BLaER1 (cell line): ENCODE measurements around the gene VPS13D.
"Not testable (repeated sequence)": the region's sequence is repeated elsewhere in the genome, so short reads cannot be mapped to it uniquely, and the experiment has no call there.

Source experiments
- H3K27ac ChIP-seq: shearing (Covaris generic); formaldehyde crosslinking; 2 replicates; pipeline ENCODE4 v1.8.1; 2022
- H3K27me3 ChIP-seq: shearing (Covaris generic); formaldehyde crosslinking; 2 replicates; pipeline ENCODE4 v1.8.1; 2022
- H3K36me3 ChIP-seq: shearing (Covaris generic); formaldehyde crosslinking; 2 replicates; pipeline ENCODE4 v1.8.1; 2022
- H3K4me1 ChIP-seq: shearing (Covaris generic); formaldehyde crosslinking; 2 replicates; pipeline ENCODE4 v1.8.1; 2022
- H3K4me2 ChIP-seq: shearing (Covaris generic); formaldehyde crosslinking; 2 replicates; pipeline ENCODE4 v1.8.1; 2022
- H3K4me3 ChIP-seq: shearing (Covaris generic); formaldehyde crosslinking; 2 replicates; pipeline ENCODE4 v1.8.1; 2022
- H3K9ac ChIP-seq: shearing (Covaris generic); formaldehyde crosslinking; 2 replicates; pipeline ENCODE4 v1.8.1; 2022
- H3K9me3 ChIP-seq: shearing (Covaris generic); formaldehyde crosslinking; 2 replicates; pipeline ENCODE4 v1.8.1; 2022
- H4K20me1 ChIP-seq: shearing (Covaris generic); formaldehyde crosslinking; 2 replicates; pipeline ENCODE4 v1.8.1; 2022
- Cebpa-rat ChIP-seq: shearing (Covaris generic); IDR thresholded peaks from 2 replicates; pipeline ENCODE4 v1.8.1; 2022

Gene VPS13D

GRCh38 chr1:12466816-12467215 is 237.0 kb downstream of the VPS13D start:
- H3K9ac ChIP-seq, result no peak overlapping the region
- TF ChIP-seq Cebpa-rat, result no peak

DNA sequence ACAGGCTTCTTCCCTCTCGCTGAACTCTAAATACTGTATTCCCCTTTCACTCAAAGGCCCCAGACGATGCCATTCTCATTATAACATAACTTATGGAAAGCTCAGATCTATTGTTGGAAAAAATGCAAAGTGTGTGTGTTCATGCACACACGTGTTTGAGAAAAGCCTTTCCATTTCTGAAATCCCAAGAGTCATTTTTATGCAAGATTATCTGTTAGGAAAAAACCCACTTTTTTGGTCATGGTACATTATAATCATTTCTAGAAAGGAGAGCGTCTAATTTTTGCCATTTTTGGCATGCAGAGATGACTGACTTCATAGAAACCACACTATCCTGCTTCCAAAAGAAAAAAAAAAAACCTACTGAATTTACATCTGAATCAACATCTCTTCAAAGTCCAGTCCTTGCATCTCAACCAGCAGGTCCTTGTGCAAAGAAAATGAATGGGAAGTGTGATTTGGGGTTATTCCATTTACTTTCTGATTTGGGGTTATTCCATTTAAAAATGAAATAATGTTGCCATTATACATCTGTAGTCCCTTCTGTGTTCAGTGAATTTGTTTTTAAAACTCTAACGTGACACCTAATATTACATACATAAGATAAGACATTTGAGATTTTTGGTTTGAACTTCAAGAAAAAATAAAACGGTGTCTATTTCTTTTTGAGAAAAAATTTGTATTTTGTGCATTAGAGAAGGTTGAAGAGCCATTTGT is 237.9 kb downstream of the VPS13D start:
- Histone ChIP-seq H3K4me3 (no peak overlapping the region), H4K20me1 (no peaks in the 10 kb centered on the region), H3K9me3 (no peaks in the 10 kb centered on the region; the same call in 1 of the 2 replicates), H3K27ac (no peak overlapping the region), H3K27me3 (no peaks in the 10 kb centered on the region), H3K4me2 (peak overlapping the region; percentile 30), H3K9ac (no peak overlapping the region), H3K4me1 (peaks cover 51% of the 10 kb centered on the region), H3K36me3 (peaks cover 47% of the 10 kb centered on the region)
- TF ChIP-seq Cebpa-rat, result no peak

More at GRCh38 chr1:12466816-12467215, 237.0 kb downstream of the VPS13D start:
- Histone ChIP-seq H3K9me3 (no peaks in the 10 kb centered on the region; the same call in 1 of the 2 replicates), H4K20me1 (no peaks in the 10 kb centered on the region), H3K4me3 (no peak overlapping the region), H3K4me1 (peaks cover 42% of the 10 kb centered on the region), H3K36me3 (peaks cover 56% of the 10 kb centered on the region), H3K27me3 (no peaks in the 10 kb centered on the region), H3K27ac (no peak overlapping the region), H3K4me2 (peak overlapping the region; percentile 30)

GRCh38 chr1:12468323-12468722 is 238.5 kb downstream of the VPS13D start:
- H3K36me3 ChIP-seq, result peaks cover 41% of the 10 kb centered on the region
- no peak overlapping the region for H3K9ac ChIP-seq
- no peaks in the 10 kb centered on the region; the same call in 1 of the 2 replicates for H3K9me3 ChIP-seq
- no peaks in the 10 kb centered on the region for H4K20me1 ChIP-seq
- no peak overlapping the region for H3K4me3 ChIP-seq
- H3K4me1 ChIP-seq, result peaks cover 57% of the 10 kb centered on the region
- H3K27ac ChIP-seq, result no peak overlapping the region
- no peak overlapping the region for H3K4me2 ChIP-seq
- H3K27me3 ChIP-seq, result no peaks in the 10 kb centered on the region
- TF ChIP-seq Cebpa-rat, result no peak

- Histone ChIP-seq H3K4me2 (no peak overlapping the region), H3K36me3 (peaks cover 35% of the 10 kb centered on the region), H4K20me1 (no peaks in the 10 kb centered on the region), H3K9ac (no peak overlapping the region), H3K9me3 (peaks cover 9% of the 10 kb centered on the region; the same call in 1 of the 2 replicates), H3K27me3 (no peaks in the 10 kb centered on the region), H3K4me1 (peaks cover 68% of the 10 kb centered on the region), H3K27ac (peak overlapping the region; percentile 82; the same call in 1 of the 2 replicates), H3K4me3 (no peak overlapping the region)
- TF ChIP-seq Cebpa-rat, result no peak
Observed at GRCh38 chr1:12469493-12469892, 239.7 kb downstream of the VPS13D start.

DNA sequence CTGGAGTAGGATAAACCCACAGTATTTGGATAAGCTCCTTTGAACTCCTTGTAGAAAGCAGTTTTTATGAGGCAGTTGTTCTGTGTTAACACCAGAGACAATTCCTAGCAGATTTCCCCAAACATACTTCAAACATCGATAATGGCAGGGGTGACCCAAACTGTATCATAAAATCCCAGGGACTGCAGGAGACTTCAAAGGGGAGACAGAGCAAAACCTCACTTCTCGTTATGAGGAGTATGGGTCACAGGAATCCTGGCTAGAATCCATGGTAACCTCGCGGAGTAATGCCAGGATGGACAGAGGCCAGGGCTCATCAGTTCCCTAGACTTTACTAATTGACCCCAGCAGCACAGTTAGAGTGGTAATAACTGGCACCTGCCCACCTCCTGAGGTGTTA is 240.2 kb downstream of the VPS13D start:
- Histone ChIP-seq H3K4me3 (no peak overlapping the region), H3K4me2 (no peak overlapping the region; the same call in 1 of the 2 replicates), H3K27me3 (no peaks in the 10 kb centered on the region), H3K27ac (peak overlapping the region; percentile 82; the same call in 1 of the 2 replicates), H4K20me1 (no peaks in the 10 kb centered on the region), H3K4me1 (peaks cover 73% of the 10 kb centered on the region), H3K36me3 (peaks cover 31% of the 10 kb centered on the region), H3K9ac (no peak overlapping the region), H3K9me3 (peaks cover 13% of the 10 kb centered on the region; the same call in 1 of the 2 replicates)
- TF ChIP-seq Cebpa-rat, result no peak

DNA sequence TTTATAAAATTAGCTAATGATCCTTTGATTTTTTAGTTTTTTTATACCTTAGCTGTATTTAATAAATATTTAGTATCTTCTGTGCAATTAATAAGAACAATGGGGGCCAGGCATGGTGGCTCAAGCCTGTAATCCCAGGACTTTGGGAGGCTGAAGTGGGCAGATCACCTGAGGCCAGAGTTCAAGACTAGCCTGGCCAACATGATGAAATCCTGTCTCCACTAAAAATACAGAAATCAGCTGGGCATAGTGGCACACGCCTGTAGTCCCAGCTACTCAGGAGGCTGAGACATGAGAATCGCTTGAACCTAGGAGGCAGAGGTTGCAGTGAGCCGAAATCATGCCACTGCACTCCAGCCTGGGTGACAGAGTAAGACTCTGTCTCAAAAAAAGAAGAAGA is 241.1 kb downstream of the VPS13D start:
- Histone ChIP-seq H3K27ac (peak overlapping the region; percentile 82), H3K4me2 (peak overlapping the region; percentile 96), H3K4me1 (peaks cover 83% of the 10 kb centered on the region), H3K36me3 (peaks cover 21% of the 10 kb centered on the region; the same call in 1 of the 2 replicates), H3K9me3 (peaks cover 13% of the 10 kb centered on the region; the same call in 1 of the 2 replicates)
- H3K9ac ChIP-seq, H3K27me3 ChIP-seq, H3K4me3 ChIP-seq, H4K20me1 ChIP-seq: not testable (repeated sequence)

DNA sequence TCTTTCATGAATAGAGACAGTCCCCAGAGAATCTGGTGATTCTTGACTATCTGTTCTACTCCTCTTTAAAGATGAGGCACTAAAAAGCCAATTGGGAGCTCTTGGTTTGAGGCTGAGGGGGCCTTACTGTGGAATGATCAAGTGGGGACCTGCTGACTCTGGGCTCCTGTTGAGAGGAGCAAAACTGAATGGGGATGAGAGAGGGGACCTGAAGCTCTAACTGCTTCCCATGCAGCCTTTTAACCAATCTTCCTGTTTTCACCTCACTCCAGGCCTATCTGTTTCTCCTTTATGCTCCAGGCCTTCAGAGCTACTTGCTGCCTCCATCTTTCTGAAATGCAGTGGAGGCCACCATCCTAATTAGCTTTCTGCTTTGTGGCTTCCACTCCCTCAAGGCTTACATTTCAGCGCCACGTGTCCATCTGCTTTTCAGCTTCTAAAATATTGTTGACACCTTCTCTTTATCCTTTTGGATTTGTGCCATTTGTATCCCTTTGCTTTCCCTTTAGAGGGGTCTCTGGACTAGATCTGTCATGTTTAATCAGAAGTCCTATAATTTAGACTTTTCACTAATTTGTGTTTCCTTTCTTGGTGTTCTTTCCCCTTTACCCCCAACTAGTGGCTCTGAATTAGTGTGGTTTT is 242.4 kb downstream of the VPS13D start:
- Histone ChIP-seq H3K4me2 (peak overlapping the region; percentile 96), H3K36me3 (peaks cover 13% of the 10 kb centered on the region; the same call in 1 of the 2 replicates), H3K4me1 (peaks cover 88% of the 10 kb centered on the region), H3K27ac (peak overlapping the region; percentile 82), H3K4me3 (peak overlapping the region; percentile 28), H4K20me1 (no peaks in the 10 kb centered on the region), H3K27me3 (no peaks in the 10 kb centered on the region), H3K9ac (peak overlapping the region; percentile 76), H3K9me3 (peaks cover 13% of the 10 kb centered on the region; the same call in 1 of the 2 replicates)
- no peak for TF ChIP-seq Cebpa-rat

DNA sequence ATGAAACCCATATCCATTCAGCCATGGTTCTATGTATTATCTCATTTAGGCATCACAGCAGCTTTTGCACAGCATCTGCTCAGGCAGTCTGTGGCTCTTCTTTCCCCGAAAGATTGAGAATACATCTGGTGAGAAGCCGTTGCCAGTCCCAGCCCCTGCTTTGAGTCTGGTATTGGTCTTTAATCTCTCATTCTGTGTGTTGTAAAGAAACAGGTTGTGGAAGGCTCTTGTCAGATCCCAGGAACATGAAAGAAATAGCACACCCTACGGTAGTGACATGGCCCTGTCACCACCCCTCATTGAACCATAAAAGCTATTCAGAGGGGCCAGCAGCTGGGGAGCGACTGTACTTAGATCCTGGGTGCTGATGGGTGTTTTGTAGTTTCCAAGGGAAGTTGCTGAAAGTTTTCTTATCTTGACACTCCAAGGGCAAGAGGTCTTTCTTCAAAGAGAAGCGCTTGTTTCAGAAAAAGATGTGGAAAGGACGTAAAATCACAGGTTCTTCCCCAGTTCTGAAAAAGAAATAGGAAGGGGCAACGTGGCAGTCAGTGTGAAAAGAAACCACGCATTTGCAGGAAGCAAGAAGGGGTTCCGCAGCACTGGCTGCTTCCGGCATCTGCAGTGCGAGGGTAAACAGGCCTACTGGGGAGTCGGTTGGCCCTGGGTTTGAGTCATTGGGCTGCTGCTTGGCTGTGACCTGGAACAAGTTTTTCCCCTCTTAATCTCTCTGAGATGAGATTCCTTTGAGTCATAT is 243.1 kb downstream of the VPS13D start:
- Histone ChIP-seq H3K36me3 (peaks cover 13% of the 10 kb centered on the region; the same call in 1 of the 2 replicates), H4K20me1 (no peaks in the 10 kb centered on the region), H3K4me1 (peaks cover 89% of the 10 kb centered on the region), H3K27me3 (no peaks in the 10 kb centered on the region), H3K4me3 (peak overlapping the region; percentile 28), H3K9ac (peak overlapping the region; percentile 76), H3K27ac (peak overlapping the region; percentile 82), H3K9me3 (peaks cover 13% of the 10 kb centered on the region; the same call in 1 of the 2 replicates), H3K4me2 (peak overlapping the region; percentile 96)
- TF ChIP-seq Cebpa-rat, result no peak

DNA sequence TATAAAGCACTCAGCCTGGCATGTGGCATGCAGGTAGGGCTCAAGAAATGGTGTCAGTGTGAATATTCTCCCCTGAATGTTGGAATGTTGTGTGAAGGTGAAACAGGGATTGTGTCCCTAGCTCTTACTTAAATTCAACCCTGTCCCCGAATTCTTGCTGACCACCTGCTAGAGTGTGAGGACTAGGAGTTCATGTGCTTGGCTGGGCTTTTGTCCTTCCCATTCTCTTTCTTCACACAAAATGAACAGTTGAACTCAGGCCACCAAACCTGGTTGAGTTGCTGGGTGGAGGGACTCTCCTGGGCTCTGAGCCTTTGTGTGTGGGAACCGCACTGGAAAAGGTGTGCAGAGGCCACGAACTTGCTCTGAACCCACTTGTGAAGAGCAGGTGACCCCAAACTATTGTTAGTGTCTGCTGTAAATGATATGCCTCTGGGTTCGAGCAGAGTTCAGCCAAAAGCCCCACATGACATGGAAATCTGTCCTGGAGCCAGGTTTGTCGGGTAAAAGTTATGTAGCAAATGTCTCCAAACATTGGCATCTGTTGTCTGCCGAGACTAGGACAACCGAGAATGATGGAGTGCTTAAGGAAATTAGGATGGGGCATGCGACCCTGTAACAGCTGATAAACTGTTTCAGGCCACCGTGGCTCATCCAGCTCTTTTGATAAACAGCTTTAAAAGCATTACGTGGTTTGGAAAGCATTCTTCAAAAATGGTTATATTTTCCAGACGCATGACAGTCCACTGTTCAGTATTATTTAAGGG is 243.9 kb downstream of the VPS13D start:
- no peak for TF ChIP-seq Cebpa-rat
- Histone ChIP-seq H3K27me3 (no peaks in the 10 kb centered on the region), H3K9ac (peak overlapping the region; percentile 76; the same call in 1 of the 2 replicates), H4K20me1 (no peaks in the 10 kb centered on the region), H3K4me3 (0 out of 2 replicates have a peak overlapping the region, but pooled peaks have one; percentile 22), H3K36me3 (peaks cover 6% of the 10 kb centered on the region; the same call in 1 of the 2 replicates), H3K27ac (peak overlapping the region; percentile 82), H3K4me1 (peaks cover 97% of the 10 kb centered on the region), H3K9me3 (peaks cover 13% of the 10 kb centered on the region; the same call in 1 of the 2 replicates), H3K4me2 (peak overlapping the region; percentile 96)
